Stomach smooth muscle (tissue), 2 donors: ENCODE results near the gene PLP1.
"Not testable (repeated sequence)": the region's sequence is repeated elsewhere in the genome, so short reads cannot be mapped to it uniquely, and the experiment has no call there.

Experiments
- H3K27ac ChIP-seq: one replicate; pipeline ENCODE4 v1.7.0; 2013; ENCODE audit warnings: mild to moderate bottlenecking, low read length, inconsistent platforms
- H3K27me3 ChIP-seq, 2 donors: one replicate each; pipeline ENCODE4 v1.7.0; 2013; ENCODE audit warnings: low read length in 2 of 2; ENCODE audit not compliant: insufficient read depth in 2 of 2, control insufficient read depth in 1 of 2
- H3K36me3 ChIP-seq, 2 donors: one replicate each; pipeline ENCODE4 v1.7.0; 2013; ENCODE audit warnings: low read length in 2 of 2; ENCODE audit not compliant: control insufficient read depth in 2 of 2, insufficient read depth in 2 of 2
- H3K4me1 ChIP-seq: one replicate; pipeline ENCODE4 v1.7.0; 2013; ENCODE audit warnings: low read length; ENCODE audit not compliant: control insufficient read depth, insufficient read depth
- H3K4me3 ChIP-seq, 2 donors: one replicate each; pipeline ENCODE4 v1.7.0; 2013; ENCODE audit warnings: low read length in 2 of 2
- H3K9ac ChIP-seq, 2 donors: one replicate each; pipeline ENCODE4 v1.7.0; 2013; ENCODE audit warnings: low read length in 2 of 2, mild to moderate bottlenecking in 1 of 2
- H3K9me3 ChIP-seq, 2 donors: one replicate each; pipeline ENCODE4 v1.7.0; 2013; ENCODE audit warnings: low read length in 2 of 2; ENCODE audit not compliant: control insufficient read depth in 2 of 2
- donor health status: healthy.
- donor health status: Pancreatic carcinoma.

PLP1 gene

DNA sequence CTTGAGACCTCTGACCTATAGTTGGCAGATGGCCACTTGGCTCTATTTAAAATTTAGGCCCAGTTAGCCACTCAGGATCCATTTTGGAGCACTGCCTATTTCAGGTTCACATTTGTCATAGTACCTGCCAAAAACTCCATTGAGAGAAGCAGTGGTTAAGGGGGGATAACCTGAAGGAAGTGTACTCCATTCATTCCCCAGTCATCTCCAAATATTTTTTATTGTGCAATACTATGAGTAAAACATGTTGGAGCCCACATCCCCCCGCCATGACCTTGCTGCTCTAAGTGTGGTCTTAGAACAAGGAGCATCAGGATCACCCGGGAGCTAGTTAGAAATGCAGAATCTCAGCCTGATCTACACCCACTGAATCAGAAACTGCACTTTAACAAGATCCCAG is 21.1 kb downstream of the PLP1 start:
- Histone ChIP-seq H3K4me3 (no peak overlapping the region), H3K27ac (no peak overlapping the region), H3K4me1 (no peaks in the 10 kb centered on the region), H3K9ac (no peak overlapping the region), H3K27me3 (peaks cover 0 to 9% of the 10 kb centered on the region in 2 donors), H3K9me3 (no peaks in the 10 kb centered on the region), H3K36me3 (no peaks in the 10 kb centered on the region)

DNA sequence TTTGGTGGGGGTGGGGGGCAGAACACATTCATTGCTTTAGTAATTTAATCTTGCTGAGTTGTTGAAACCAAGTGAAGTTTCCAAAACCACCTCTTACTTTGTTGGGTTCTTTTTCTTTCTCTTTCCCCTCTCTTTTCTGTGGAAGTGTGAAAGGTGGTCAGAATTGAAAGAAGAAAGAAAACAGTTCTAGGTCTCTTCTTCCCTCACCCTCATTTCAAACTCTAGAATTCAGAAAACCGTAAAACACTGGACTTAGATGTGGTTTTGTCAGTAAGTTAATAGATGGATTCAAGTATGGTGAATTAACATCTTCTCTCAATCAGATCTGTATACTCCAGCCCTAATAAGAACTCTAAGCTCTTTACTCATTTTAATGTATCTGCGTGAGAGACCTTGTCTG is 23.7 kb downstream of the PLP1 start:
- Histone ChIP-seq H3K4me1 (no peaks in the 10 kb centered on the region), H3K27ac (no peak overlapping the region), H3K9me3 (no peaks in the 10 kb centered on the region), H3K4me3 (no peak overlapping the region), H3K9ac (no peak overlapping the region), H3K36me3 (no peaks in the 10 kb centered on the region), H3K27me3 (peaks cover 0 to 3% of the 10 kb centered on the region in 2 donors)

- Histone ChIP-seq H3K36me3 (no peaks in the 10 kb centered on the region), H3K4me3 (no peak overlapping the region), H3K4me1 (no peaks in the 10 kb centered on the region), H3K27me3 (peaks cover 0 to 17% of the 10 kb centered on the region in 2 donors), H3K9ac (no peak overlapping the region), H3K27ac (no peak overlapping the region), H3K9me3 (no peaks in the 10 kb centered on the region)
These were observed 29.2 kb downstream of the PLP1 start for GRCh38 chrX:103805860-103806259.

DNA sequence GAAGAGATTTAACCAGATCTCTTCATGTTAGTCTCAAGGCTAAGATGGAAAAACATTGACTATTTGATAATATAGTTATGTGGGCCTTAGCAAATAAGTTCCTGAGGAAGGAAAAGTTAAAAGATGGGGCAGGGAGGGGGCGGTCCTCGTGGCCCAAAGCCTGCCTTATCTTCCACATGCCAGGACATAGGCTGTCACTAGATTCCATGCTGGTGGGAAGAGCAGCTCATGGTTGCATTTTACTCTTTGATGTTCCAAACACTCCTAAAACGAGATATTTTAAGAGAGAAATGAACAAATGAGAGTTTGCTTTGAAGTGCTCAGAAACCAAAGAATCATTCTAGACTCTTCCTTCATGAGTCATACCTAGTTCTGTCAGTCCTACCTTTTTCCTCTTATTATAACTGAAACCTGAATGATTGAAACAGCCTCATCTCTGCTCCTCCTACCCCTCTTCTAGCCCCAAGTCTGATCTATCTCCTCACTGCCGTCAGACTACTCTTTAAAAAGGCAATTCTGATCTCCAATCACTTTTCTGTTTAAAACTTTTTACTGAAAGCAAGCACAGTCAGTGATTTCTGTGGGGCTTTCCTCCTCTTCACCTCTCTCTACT is 30.3 kb downstream of the PLP1 start:
- peaks cover 0 to 15% of the 10 kb centered on the region in 2 donors for H3K27me3 ChIP-seq
- H3K27ac ChIP-seq, result no peak overlapping the region
- no peaks in the 10 kb centered on the region for H3K36me3 ChIP-seq
- no peaks in the 10 kb centered on the region for H3K4me1 ChIP-seq
- no peak overlapping the region for H3K9ac ChIP-seq
- no peak overlapping the region for H3K4me3 ChIP-seq
- no peaks in the 10 kb centered on the region for H3K9me3 ChIP-seq

DNA sequence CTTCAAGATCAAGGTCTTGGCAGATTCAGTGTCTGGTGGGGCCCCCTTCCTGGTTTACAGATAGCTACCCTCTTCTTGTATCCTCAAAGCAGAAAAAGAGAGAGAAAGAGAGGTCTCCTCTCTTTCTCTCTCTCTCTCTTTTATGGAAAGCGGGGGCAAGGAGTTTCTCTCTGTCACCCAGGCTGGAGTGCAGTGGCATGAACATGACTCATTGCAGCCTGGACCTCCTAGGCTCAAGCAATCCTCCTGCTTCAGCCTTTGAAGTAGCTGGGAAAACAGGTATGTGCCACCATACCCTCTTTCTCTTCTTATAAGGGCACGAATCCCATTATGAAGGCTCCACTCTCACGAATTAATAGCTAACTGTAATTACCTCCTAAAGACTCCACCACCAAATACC is 35.2 kb downstream of the PLP1 start:
- H3K27me3 ChIP-seq, result peaks cover 0 to 19% of the 10 kb centered on the region in 2 donors
- H3K9me3 ChIP-seq, result no peaks in the 10 kb centered on the region
- H3K9ac ChIP-seq, result no peak overlapping the region

DNA sequence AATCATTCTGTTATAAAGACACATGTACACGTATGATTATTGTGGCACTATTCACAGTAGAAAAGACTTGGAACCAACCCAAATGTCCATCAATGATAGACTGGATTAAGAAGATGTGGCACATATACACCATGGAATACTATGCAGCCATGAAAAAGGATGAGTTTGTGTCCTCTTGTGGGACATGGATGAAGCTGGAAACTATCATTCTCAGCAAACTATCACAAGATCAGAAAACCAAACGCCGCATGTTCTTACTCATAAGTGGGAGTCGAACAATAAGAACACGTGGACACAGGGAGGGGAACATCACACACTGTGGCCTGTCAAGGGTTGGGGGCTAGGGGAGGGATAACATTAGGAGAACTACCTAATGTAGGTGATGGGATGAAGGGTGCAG is 40.5 kb downstream of the PLP1 start:
- not testable (repeated sequence) for H3K4me3 ChIP-seq, H3K27me3 ChIP-seq, H3K9ac ChIP-seq, H3K27ac ChIP-seq, H3K36me3 ChIP-seq, H3K9me3 ChIP-seq, H3K4me1 ChIP-seq

More for the DNA sequence above, 35.2 kb downstream of the PLP1 start:
- no peaks in the 10 kb centered on the region for H3K4me1 ChIP-seq
- H3K36me3 ChIP-seq, result no peaks in the 10 kb centered on the region
- no peak overlapping the region for H3K27ac ChIP-seq
- no peak overlapping the region for H3K4me3 ChIP-seq

DNA sequence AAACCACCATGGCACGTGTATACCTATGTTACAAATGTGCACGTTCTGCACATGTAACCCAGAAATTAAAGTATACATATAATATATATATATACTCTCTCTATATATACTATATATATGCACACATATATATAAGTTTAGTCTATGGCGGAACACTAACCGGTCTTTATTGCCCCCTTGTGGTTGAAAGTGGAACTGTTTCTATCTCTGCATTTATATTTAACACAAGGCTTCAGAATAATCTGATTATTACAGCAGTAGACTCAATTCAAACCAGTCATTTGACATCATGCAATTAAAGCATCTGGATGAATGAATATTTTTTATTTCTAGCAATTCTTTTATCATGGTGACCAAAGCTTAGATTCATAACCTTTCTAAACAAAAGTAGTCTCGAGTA is 40.9 kb downstream of the PLP1 start:
- Histone ChIP-seq H3K27ac (no peak overlapping the region), H3K9me3 (no peaks in the 10 kb centered on the region), H3K9ac (no peak overlapping the region), H3K27me3 (peaks cover 0 to 1% of the 10 kb centered on the region in 2 donors), H3K4me1 (no peaks in the 10 kb centered on the region), H3K36me3 (no peaks in the 10 kb centered on the region), H3K4me3 (no peak overlapping the region)

DNA sequence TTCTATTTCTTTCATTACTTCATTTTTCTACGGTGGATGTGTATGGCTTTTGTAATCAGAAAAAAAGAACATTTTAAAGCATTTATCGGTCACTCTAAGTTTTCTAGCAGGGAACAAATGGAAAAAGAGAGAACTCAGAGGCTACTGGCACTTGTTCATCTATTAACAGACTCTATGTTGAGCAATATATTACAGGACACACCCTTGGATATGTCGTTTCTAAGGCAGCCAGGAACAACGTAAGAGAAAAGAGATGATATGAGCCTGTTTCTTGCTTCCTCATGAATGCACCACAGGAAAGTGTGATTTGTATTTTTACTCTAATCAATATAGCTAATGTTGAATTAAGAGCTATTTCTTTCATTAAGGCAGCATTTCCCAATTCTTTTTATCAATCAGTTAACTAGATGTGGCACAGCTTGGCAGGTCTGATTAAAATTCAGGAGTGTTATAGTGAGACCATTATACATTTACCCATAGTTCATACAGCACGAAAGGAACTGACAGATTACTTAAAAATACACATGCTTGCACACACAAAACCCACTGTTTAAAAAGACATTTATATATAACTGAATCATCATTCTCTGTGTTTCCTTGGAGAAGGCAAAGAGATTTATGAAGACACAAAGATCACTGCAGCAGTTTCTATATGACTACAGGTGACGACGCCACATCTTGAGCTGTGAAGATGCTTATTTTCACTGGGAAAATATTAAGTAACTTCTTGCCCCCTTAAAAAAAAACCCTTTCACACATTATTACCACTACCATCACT is 42.4 kb downstream of the PLP1 start:
- Histone ChIP-seq H3K9ac (no peak overlapping the region), H3K4me3 (no peak overlapping the region), H3K9me3 (no peaks in the 10 kb centered on the region), H3K36me3 (no peaks in the 10 kb centered on the region), H3K4me1 (no peaks in the 10 kb centered on the region), H3K27ac (no peak overlapping the region), H3K27me3 (no peaks in the 10 kb centered on the region)

GRCh38 chrX:103820802-103821201 is 44.2 kb downstream of the PLP1 start:
- H3K27me3 ChIP-seq, H3K9me3 ChIP-seq, H3K27ac ChIP-seq, H3K4me3 ChIP-seq, H3K36me3 ChIP-seq, H3K4me1 ChIP-seq, H3K9ac ChIP-seq: not testable (repeated sequence)

DNA sequence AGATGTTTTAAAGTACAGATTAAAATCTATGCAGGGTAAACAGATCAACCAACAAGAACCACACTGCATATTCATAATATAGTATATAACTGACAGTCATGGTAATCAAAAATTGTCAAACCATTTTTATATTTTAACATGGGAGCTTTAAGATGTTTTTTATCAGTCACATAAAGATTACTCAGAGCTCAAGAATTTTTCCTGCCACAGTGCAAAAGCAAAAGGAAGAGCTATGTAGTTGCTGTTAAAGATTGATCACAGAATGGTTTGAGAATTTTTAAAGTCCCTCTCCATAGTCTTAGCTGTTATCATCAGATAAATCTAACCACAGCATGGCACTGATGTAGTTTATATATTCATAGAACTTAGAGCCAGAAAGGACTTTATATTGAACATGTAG is 47.0 kb downstream of the PLP1 start:
- Histone ChIP-seq H3K4me3 (no peak overlapping the region), H3K9me3 (no peaks in the 10 kb centered on the region), H3K27me3 (peaks cover 0 to 3% of the 10 kb centered on the region in 2 donors), H3K36me3 (no peaks in the 10 kb centered on the region), H3K27ac (no peak overlapping the region), H3K9ac (no peak overlapping the region), H3K4me1 (peaks cover under 1% of the 10 kb centered on the region)

GRCh38 chrX:103825881-103826280 is 49.2 kb downstream of the PLP1 start:
- Histone ChIP-seq H3K27me3 (peaks cover 0 to 6% of the 10 kb centered on the region in 2 donors), H3K27ac (no peak overlapping the region), H3K9ac (no peak overlapping the region), H3K9me3 (no peaks in the 10 kb centered on the region), H3K36me3 (no peaks in the 10 kb centered on the region), H3K4me3 (no peak overlapping the region), H3K4me1 (peaks cover 5% of the 10 kb centered on the region)
